Gastroesophageal sphincter (tissue), 4 donors: ENCODE data around the gene SEMA6B. TPM values are rescaled to one million over a fixed set of nuclear protein-coding genes. Genes with fewer than 3 reads are reported as not detected.
"Not testable (repeated sequence)": the region's sequence is repeated elsewhere in the genome, so short reads cannot be mapped to it uniquely, and the experiment has no call there.

ENCODE experiments used
- ATAC-seq: fragments of 150-250 bp; one replicate; pipeline ENCODE4 v1.9.1; 2016; ENCODE audit warnings: mild to moderate bottlenecking, moderate library complexity
- H3K27ac ChIP-seq, 4 donors: fragments of 200-600 bp; sonication (generic) in 3 of 4; 1 replicate in 3 of 4; 2 replicates in 1 of 4; pipeline ENCODE4 v1.5.1; 2016 to 2019
- H3K27me3 ChIP-seq: fragments of 200-600 bp; sonication (generic); one replicate; pipeline ENCODE4 v1.5.1; 2019
- H3K36me3 ChIP-seq, 2 donors: fragments of 200-600 bp; sonication (generic); one replicate each; pipeline ENCODE4 v1.5.1; 2019; ENCODE audit warnings: control low read depth in 1 of 2
- H3K4me1 ChIP-seq, 3 donors: fragments of 200-600 bp; sonication (generic); 1 replicate in 2 of 3; 2 replicates in 1 of 3; pipeline ENCODE4 v1.5.1; 2016 to 2019; ENCODE audit warnings: control low read depth in 2 of 3
- H3K4me3 ChIP-seq, 2 donors: fragments of 200-600 bp; sonication (generic); one replicate each; pipeline ENCODE4 v1.5.1; 2019; ENCODE audit warnings: mild to moderate bottlenecking in 1 of 2, moderate library complexity in 1 of 2
- H3K9me3 ChIP-seq, 3 donors: fragments of 200-600 bp; sonication (generic); one replicate each; pipeline ENCODE4 v1.5.1; 2017 to 2019; ENCODE audit warnings: control low read depth in 2 of 3
- EP300 ChIP-seq: sonication (generic); formaldehyde crosslinking; IDR thresholded peaks from one replicate; pipeline ENCODE4 v1.6.1; 2017; ENCODE audit warnings: antibody characterized with exemption, mild to moderate bottlenecking
- POLR2A ChIP-seq, 2 donors: fragments of 450-650 bp; IDR thresholded peaks; one replicate each; pipeline ENCODE4 v1.6.1; 2017; ENCODE audit warnings: antibody characterized with exemption in 2 of 2, mild to moderate bottlenecking in 2 of 2, moderate library complexity in 1 of 2
- POLR2AphosphoS5 ChIP-seq: sonication (generic); formaldehyde crosslinking; IDR thresholded peaks from one replicate; pipeline ENCODE4 v1.6.1; 2017; ENCODE audit warnings: antibody characterized with exemption
- WGBS, 2 donors: methylation state at CpG; one replicate each; pipeline ENCODE4 v1.1.5; 2018; ENCODE audit warnings: low coverage in 1 of 2; 5-methylcytosine and 5-hydroxymethylcytosine counted together
- total RNA-seq, 4 donors: library from RNA; depleted of rRNA; stranded (reverse); fragments of >200 nt; gene quantifications; one replicate each; pipeline ENCODE4 v1.1.0, GENCODE V29; 2016
- TF ChIP-seq, protein P1 (sequence below), 4 experiments: fragments of 200-600 bp in 2 of 4; fragments of 450-650 bp in 2 of 4; sonication (generic) in 1 of 4; IDR thresholded peaks; one replicate each; pipeline ENCODE4 v1.5.1; 2017 to 2019; ENCODE audit warnings: antibody characterized with exemption in 4 of 4, mild to moderate bottlenecking in 2 of 4, moderate library complexity in 2 of 4

The SEMA6B gene
- total RNA-seq, 4 donors from 2014 or later, result 2.0 to 12.4 (median 7.3) TPM

DNA sequence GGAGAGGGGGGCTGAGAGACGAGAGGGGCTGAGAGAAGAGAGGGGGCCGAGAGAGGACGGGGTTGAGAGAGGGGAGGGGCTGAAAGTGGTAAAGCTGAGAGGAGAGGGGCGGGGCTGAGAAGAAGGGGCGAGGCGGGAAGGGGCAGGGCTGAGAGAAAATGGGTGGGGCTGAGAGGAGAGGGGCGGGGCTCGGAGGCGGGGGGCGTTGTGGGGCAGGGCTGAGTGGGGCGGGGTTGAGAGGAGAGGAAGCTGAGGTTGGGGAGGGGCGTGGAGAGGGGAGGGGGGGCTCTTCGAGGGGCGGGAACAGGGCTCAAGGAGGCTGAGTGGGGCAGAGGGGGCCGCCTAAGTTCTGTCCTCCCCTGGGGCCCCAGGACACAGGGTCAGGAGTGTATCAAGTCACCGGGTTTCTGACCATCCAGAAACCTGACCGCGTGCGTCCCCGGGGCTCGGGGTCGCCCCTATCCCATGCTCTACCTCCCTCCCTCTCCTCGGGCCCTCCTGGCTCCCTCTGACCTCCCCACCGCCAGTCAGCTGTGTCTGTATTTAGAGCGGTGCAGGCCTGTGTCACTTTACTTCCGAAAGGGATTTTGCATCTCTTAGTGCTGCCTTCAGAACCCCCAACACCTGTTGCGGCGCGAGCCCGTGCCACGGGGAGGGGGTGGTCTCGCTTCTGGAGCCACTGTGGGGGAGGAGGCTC is 38.6 kb upstream of the SEMA6B start:
- Histone ChIP-seq H3K4me1 (peaks cover 0 to 18% (median 3%) of the 10 kb centered on the region in 3 donors), H3K27me3 (peaks cover 92% of the 10 kb centered on the region), H3K9me3 (no peaks in the 10 kb centered on the region), H3K27ac (no peak overlapping the region), H3K4me3 (peak overlapping the region in 1 of 2 donors; percentile 19), H3K36me3 (no peaks in the 10 kb centered on the region)
- 0 to 6% methylated on average over 3 to 10 of the region's 32 CpGs for WGBS, 2 donors
- TF ChIP-seq, protein P1, sequence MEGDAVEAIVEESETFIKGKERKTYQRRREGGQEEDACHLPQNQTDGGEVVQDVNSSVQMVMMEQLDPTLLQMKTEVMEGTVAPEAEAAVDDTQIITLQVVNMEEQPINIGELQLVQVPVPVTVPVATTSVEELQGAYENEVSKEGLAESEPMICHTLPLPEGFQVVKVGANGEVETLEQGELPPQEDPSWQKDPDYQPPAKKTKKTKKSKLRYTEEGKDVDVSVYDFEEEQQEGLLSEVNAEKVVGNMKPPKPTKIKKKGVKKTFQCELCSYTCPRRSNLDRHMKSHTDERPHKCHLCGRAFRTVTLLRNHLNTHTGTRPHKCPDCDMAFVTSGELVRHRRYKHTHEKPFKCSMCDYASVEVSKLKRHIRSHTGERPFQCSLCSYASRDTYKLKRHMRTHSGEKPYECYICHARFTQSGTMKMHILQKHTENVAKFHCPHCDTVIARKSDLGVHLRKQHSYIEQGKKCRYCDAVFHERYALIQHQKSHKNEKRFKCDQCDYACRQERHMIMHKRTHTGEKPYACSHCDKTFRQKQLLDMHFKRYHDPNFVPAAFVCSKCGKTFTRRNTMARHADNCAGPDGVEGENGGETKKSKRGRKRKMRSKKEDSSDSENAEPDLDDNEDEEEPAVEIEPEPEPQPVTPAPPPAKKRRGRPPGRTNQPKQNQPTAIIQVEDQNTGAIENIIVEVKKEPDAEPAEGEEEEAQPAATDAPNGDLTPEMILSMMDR (IDR thresholded peaks at IDR 0.05), result no peak
- TF ChIP-seq POLR2AphosphoS5 (no peak), POLR2A (IDR thresholded peaks at IDR 0.05) (no peak), EP300 (no peak)
- ATAC-seq, result peak; percentile 36

DNA sequence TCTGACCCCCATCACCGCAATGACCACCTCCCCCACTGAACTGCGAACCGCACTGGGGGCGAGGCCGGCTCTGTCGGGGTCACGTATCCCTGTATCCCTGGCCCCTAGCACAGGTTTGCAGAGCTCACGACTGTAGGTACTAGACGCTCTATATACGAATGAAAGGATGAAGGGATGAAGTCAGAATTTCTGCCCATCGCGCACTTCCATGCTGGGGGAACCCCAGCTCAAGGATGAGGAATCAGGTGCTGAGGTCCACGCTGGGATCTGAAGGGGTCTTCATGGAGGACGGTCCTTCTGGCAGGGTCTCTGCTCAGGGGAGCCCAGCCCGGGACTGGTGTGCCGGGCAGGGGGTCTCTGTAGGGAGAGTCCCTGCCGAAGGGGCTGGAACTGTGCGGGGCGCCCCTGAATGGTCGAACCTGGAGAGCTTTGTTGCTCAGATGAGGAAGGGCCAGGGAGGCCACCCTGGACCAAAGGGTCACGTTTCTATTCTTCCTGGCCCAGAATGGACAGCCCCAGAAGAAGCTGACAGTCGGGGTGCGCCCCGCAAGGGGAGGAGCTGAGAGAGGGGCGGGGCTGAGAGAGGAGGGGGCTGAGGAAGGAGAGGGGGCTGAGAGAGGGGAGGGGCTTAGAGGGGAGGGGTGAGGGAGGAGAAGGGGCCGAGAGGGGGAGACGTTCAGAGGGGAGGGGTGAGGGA is 37.9 kb upstream of the SEMA6B start:
- Histone ChIP-seq H3K27ac (no peak overlapping the region), H3K36me3 (no peaks in the 10 kb centered on the region), H3K4me1 (peaks cover 0 to 18% (median 3%) of the 10 kb centered on the region in 3 donors), H3K27me3 (peaks cover 94% of the 10 kb centered on the region), H3K9me3 (no peaks in the 10 kb centered on the region), H3K4me3 (peak overlapping the region in 1 of 2 donors; percentile 13)
- WGBS, 2 donors, result 3 to 9% methylated on average over 5 of the region's 27 CpGs
- TF ChIP-seq EP300 (no peak), POLR2AphosphoS5 (no peak), POLR2A (IDR thresholded peaks at IDR 0.05) (no peak)
- TF ChIP-seq, protein P1 (IDR thresholded peaks at IDR 0.05), result no peak
- no peak for ATAC-seq

DNA sequence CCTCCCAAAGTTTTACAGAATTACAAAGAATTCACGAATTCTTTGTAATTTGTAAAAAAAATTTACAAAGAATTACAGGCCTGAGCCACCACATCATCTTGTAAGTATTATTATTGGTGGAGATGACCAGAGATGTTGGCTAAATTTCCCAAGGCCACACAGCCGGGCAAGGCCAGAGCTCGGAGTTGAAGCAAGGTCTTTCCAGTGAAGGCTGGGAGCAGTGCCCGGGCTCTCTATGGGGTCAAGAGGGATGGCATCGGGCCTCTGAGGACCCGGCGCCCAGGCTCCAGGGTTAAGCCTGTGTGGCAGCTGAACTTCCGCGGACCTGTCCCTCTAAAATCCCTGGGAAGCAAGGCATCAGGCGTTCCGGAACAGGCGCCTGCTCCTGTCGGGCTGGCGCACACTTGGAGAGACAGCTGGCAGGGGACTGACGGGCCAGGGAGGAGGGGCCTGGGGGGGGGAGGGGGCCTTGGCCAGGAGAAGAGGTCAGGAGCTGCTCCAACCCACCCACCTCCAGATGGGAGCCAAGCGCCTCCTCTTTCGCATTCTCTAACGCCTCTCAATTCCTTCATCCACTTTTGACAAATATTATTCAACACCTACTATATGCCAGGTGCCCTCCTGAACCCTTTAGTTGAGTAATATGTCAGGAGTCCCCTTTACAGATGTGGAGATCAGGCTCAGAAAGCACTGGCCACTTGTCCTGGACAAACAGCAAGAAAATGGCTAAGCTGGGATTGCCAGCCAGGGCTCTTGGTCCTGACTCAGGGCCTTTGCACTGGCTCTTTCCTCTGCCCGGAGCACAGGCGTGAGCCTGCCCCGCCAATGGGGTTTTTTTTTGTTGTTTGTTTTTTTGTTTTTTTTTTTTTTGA is 36.8 kb upstream of the SEMA6B start:
- Histone ChIP-seq H3K27me3 (peaks cover 96% of the 10 kb centered on the region), H3K4me1 (peaks cover 0 to 18% (median 3%) of the 10 kb centered on the region in 3 donors), H3K9me3 (no peaks in the 10 kb centered on the region), H3K36me3 (no peaks in the 10 kb centered on the region), H3K27ac (no peak overlapping the region), H3K4me3 (no peak overlapping the region)
- no peak for ATAC-seq
- 66 to 79% methylated on average over 4 to 11 of the region's 21 CpGs for WGBS, 2 donors
- TF ChIP-seq POLR2AphosphoS5, result no peak
- TF ChIP-seq, protein P1 (IDR thresholded peaks at IDR 0.05), result no peak
- TF ChIP-seq POLR2A (IDR thresholded peaks at IDR 0.05), result no peak
- no peak for TF ChIP-seq EP300

DNA sequence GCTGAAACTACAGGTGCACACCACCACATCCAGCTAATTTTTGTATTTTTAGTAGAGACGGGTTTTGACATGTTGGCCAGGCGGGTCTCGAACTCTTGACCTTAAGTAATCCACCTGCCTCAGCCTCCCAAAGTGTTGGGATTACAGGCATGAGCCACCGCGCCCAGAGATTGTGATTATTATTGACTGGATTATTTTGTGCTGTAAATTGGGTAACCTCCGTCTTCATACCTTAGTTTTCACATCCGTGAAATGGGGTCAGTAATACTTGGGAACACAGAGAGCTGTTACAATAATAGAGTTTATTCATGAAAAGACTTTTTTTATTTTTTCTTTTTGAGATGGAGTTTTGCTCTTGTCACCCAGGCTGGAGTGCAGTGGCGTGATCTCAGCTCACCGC is 35.7 kb upstream of the SEMA6B start:
- not testable (repeated sequence) for H3K27ac ChIP-seq, H3K4me3 ChIP-seq, ATAC-seq, H3K9me3 ChIP-seq, H3K36me3 ChIP-seq
- Histone ChIP-seq H3K27me3 (peaks cover 96% of the 10 kb centered on the region), H3K4me1 (peaks cover 0 to 18% (median 3%) of the 10 kb centered on the region in 3 donors)
- WGBS, 2 donors, result 91 to 94% methylated on average over 7 to 9 of the region's 9 CpGs

DNA sequence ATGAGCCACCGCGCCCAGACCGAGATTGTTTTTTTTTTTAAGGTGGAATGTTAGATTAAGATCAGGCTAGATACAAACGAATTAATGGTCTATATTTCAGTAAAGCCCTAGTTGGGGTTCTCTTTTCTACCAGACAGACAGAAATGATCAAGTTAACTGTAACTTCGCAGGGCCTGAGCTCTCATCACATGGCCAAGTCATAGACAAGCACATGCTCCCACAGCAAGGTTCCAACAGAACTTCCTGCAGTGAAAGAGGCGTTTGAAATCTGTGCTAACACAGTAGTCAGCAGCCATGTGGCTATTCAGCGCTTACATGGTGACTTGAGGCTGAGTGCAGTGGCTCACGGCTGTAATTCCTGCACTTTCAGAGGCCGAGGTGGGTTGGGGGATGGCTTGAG is 34.7 kb upstream of the SEMA6B start:
- no peak for ATAC-seq
- TF ChIP-seq EP300, result no peak
- no peak for TF ChIP-seq POLR2AphosphoS5
- TF ChIP-seq, protein P1 (IDR thresholded peaks at IDR 0.05), result no peak
- no peak for TF ChIP-seq POLR2A (IDR thresholded peaks at IDR 0.05)

More for the DNA sequence above, 34.7 kb upstream of the SEMA6B start:
- peaks cover 95% of the 10 kb centered on the region for H3K27me3 ChIP-seq
- H3K9me3 ChIP-seq, result no peaks in the 10 kb centered on the region
- no peaks in the 10 kb centered on the region for H3K36me3 ChIP-seq
- H3K4me1 ChIP-seq, result peaks cover 0 to 18% (median 3%) of the 10 kb centered on the region in 3 donors
- 53 to 73% methylated on average over 4 of the region's 9 CpGs for WGBS, 2 donors
- no peak overlapping the region for H3K27ac ChIP-seq
- no peak overlapping the region for H3K4me3 ChIP-seq
